Measurements from ENCODE around the gene FAM221A.

DNA sequence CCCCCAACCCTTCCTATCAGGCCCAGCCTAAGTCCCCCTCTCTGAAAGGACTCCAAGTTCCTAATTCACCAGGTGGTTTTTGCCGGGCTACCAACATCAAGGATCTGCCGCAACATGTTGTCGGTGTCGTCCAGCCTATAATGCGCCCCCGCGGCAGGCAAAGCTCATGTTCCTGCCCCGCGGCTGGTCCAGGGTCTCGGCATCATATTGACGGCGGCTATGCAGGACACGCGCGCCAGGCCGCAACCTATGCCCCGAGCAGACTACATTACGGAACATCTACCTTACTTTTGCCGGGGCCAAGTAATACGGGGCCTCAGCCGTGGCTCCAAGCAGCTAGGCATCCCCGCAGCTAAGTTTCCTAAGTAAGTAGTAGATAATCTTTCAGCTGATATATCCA, 24.6 kb upstream of the FAM221A start:
- TF ChIP-seq, protein P1, sequence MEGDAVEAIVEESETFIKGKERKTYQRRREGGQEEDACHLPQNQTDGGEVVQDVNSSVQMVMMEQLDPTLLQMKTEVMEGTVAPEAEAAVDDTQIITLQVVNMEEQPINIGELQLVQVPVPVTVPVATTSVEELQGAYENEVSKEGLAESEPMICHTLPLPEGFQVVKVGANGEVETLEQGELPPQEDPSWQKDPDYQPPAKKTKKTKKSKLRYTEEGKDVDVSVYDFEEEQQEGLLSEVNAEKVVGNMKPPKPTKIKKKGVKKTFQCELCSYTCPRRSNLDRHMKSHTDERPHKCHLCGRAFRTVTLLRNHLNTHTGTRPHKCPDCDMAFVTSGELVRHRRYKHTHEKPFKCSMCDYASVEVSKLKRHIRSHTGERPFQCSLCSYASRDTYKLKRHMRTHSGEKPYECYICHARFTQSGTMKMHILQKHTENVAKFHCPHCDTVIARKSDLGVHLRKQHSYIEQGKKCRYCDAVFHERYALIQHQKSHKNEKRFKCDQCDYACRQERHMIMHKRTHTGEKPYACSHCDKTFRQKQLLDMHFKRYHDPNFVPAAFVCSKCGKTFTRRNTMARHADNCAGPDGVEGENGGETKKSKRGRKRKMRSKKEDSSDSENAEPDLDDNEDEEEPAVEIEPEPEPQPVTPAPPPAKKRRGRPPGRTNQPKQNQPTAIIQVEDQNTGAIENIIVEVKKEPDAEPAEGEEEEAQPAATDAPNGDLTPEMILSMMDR (conservative IDR thresholded peaks at IDR 0.05) = no peak
- TF ChIP-seq ZFX (IDR thresholded peaks at IDR 0.05) = no peak
